ENCODE measurements around the gene NALCN.

The NALCN gene

GRCh38 chr13:101013245-101013644 lies 403.1 kb downstream of the NALCN start:
- FAIRE-seq: no peak

GRCh38 chr13:101010100-101010499 lies 406.2 kb downstream of the NALCN start:
- FAIRE-seq: no peak

GRCh38 chr13:101007245-101007644 lies 409.1 kb downstream of the NALCN start:
- FAIRE-seq: no peak
